NT2/D1 (cell line): ENCODE results near the gene CTSZ.
A peak's percentile ranks its signal among the peaks of the same experiment; 100 is the strongest.

Experiments used
- DNase-seq: peaks from one replicate; pipeline ENCODE4 v3.0.0-alpha.2; 2011; ENCODE audit warnings: low read depth, low spot score
- H3K27me3 ChIP-seq: 2 replicates; pipeline ENCODE4 v1.6.0; 2011; ENCODE audit warnings: mild to moderate bottlenecking; ENCODE audit not compliant: insufficient read length, insufficient read depth
- H3K36me3 ChIP-seq: 2 replicates; pipeline ENCODE4 v1.6.1; 2011; ENCODE audit warnings: mild to moderate bottlenecking, low read length, mixed read lengths; ENCODE audit not compliant: insufficient read depth, insufficient read length
- H3K4me1 ChIP-seq: 2 replicates; pipeline ENCODE4 v1.5.1; 2011; ENCODE audit not compliant: insufficient read depth, insufficient read length
- H3K4me3 ChIP-seq: 2 replicates; pipeline ENCODE4 v1.5.1; 2011; ENCODE audit warnings: low read depth; ENCODE audit not compliant: insufficient read length
- H3K9ac ChIP-seq: 2 replicates; pipeline ENCODE4 v1.6.0; 2011; ENCODE audit warnings: low read depth; ENCODE audit not compliant: insufficient read length
- H3K9me3 ChIP-seq: 2 replicates; pipeline ENCODE4 v1.5.1; 2011; ENCODE audit warnings: mild to moderate bottlenecking, low read length; ENCODE audit not compliant: insufficient read depth
- SUZ12 ChIP-seq: IDR thresholded peaks from 2 replicates; pipeline ENCODE4 v1.6.1; 2011; ENCODE audit not compliant: insufficient read length, insufficient read depth; ENCODE audit errors: extremely low read depth
- YY1 ChIP-seq: IDR thresholded peaks from 2 replicates; pipeline ENCODE4 v1.6.1; 2011; ENCODE audit not compliant: insufficient read length, insufficient read depth
- ZNF274 ChIP-seq: IDR thresholded peaks from 2 replicates; pipeline ENCODE4 v1.6.1; 2011; ENCODE audit warnings: mild to moderate bottlenecking, low read depth, low read length

The CTSZ gene

DNA sequence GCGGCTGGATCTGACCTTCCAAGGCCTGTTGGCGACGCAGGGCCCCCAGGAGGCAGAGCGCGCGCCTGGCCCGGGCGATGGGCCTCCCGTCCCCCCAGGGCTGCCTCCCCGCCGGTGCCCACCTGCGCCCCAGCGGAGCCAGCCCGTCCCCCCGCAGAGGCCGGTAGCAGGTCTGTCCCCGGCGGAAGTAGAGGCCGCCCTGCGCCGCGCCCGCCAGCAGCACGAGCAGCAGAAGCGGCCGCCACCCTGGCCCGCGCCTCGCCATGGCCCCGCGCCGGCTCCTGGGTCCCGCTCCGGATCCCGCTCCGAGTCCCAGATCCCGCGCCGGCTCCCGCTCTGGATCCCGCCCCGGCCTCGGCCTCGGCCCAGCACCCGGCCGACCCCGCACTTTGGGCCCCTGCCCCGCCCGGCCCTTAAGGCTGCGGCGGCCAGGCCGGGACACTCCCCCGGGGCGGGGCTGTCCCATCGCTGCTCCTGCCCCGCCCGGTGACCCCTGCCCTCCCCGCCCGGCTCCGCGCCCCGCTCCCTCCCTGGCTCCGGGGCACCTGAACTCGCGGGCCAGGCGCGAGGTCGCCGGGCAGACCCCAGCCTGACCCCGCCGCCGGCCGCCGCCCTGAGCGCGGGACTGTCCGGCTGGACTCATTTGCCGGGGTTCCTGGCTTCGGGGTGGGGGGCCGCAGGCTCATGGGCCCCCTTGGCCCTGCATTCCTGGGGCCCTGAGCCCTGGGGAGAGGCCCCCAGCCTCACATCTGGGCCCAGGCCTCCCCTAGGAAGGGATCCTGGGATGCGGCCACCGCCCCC, at the start of gene CTSZ:
CTSZ (minus strand) TSS at position 391 of the 801 bp plus-strand sequence; CDS start at position 265, 126 bp downstream.
- peak within 1 kb of the TSS; percentile 84 for H3K9ac ChIP-seq
- peak; percentile 6 for DNase-seq
- peaks cover 19% of the 10 kb centered on the region for H3K4me1 ChIP-seq
- peaks cover 35% of the 10 kb centered on the region for H3K27me3 ChIP-seq
- H3K36me3 ChIP-seq = peaks cover 16% of the 10 kb centered on the region
- H3K4me3 ChIP-seq = peak within 1 kb of the TSS; percentile 69
- H3K9me3 ChIP-seq = no peaks in the 10 kb centered on the region
- no peak for TF ChIP-seq SUZ12
- TF ChIP-seq ZNF274 = no peak
- TF ChIP-seq YY1 = no peak

DNA sequence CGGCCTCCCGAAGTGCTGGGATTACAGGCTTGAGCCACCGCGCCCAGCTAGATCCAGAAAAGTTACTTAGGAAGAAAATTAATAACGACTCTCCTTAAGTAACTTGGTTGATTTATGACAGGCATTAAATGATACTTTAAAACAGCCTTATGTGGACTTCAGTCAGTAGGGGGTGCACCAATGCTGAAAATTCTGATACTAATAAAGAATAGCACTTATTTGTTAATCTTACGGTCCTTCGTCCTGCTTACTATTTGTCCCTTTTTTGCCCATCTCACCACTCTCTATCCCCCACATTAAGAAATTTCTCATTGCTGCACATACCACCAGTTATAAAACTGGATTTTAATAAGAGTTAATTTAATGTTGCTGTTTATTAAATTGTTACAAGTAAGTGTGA, 48.2 kb upstream of the CTSZ start:
- no peak for DNase-seq
- H3K9ac ChIP-seq = no peak overlapping the region
- H3K4me3 ChIP-seq = no peak overlapping the region
- peaks cover 3% of the 10 kb centered on the region for H3K27me3 ChIP-seq
- H3K36me3 ChIP-seq = no peaks in the 10 kb centered on the region
- no peaks in the 10 kb centered on the region for H3K4me1 ChIP-seq
- no peak for TF ChIP-seq ZNF274
- no peak for TF ChIP-seq YY1
- TF ChIP-seq SUZ12 = no peak
- H3K9me3 ChIP-seq = peaks cover 5% of the 10 kb centered on the region; the same call in 1 of the 2 replicates

DNA sequence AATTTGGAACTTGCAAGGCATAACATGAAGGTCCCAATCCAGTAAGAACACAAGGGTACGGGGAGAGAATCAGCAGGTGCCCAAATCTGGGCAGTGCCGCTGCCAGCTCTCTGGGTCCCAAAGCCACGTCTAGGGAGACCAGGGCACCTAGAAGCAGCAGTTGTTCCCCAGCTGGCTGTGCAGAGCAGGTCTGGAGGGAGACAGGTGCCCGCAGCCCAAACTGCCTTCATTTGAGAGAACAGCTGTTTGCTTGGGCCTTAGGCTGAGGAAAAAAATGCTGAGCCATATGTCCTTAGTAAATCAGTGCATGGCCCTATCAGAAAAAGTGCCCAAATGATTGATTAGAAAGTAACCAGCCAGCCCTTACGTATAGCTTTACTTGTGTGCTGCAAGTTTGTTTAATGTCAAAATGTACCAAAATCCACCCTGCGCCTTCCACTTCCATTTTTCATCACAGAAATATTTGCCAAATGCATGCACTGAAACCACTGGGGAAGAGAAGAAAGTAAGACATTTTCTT, 44.7 kb upstream of the CTSZ start:
- Histone ChIP-seq H3K9ac (no peak overlapping the region), H3K9me3 (peaks cover 3% of the 10 kb centered on the region; the same call in 1 of the 2 replicates), H3K27me3 (peaks cover 9% of the 10 kb centered on the region), H3K4me1 (no peaks in the 10 kb centered on the region), H3K36me3 (no peaks in the 10 kb centered on the region), H3K4me3 (no peak overlapping the region)
- TF ChIP-seq SUZ12 (no peak), YY1 (no peak), ZNF274 (no peak)
- no peak for DNase-seq

DNA sequence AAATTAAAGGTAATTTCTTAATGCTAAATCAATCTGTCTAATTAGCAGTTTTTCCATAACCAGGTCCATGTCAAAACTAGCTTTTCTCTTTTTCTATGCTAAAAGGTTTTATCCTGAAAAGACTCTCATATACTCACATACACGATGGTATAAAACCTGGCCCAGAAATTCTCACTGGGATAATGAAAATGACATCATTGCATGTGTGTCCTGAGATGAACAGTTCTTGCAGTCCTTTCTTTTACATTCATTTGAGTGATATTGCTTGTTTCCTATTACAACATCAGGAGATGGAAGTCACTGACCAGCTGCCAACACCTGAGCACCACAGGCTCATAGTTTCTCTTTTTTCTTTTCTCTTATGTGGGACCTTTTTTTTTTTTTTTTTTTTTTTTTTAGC, 43.4 kb upstream of the CTSZ start:
- Histone ChIP-seq H3K4me3 (no peak overlapping the region), H3K9ac (no peak overlapping the region), H3K36me3 (no peaks in the 10 kb centered on the region), H3K9me3 (no peaks in the 10 kb centered on the region), H3K4me1 (no peaks in the 10 kb centered on the region), H3K27me3 (peaks cover 9% of the 10 kb centered on the region)
- DNase-seq = no peak
- TF ChIP-seq SUZ12 (no peak), YY1 (no peak), ZNF274 (no peak)

DNA sequence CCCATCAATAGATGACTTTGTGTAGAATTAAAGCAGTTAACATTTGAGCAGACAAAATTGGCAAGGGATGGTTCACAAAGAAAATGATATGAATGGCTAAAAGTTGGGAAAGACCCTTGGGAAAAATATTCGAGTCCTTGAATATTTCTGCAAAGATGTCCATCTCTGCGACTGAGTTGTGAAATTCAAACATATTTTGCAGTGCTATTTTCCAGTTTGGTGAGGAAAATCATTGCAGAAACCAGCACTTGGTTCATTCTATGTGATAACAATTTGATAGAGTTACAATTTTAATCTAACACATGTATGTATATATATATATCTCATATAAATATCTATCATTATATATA, 41.6 kb upstream of the CTSZ start:
- Histone ChIP-seq H3K9me3 (no peaks in the 10 kb centered on the region), H3K4me3 (no peak overlapping the region), H3K9ac (no peak overlapping the region), H3K4me1 (no peaks in the 10 kb centered on the region), H3K36me3 (no peaks in the 10 kb centered on the region), H3K27me3 (peaks cover 9% of the 10 kb centered on the region)
- no peak for DNase-seq
- TF ChIP-seq SUZ12 (no peak), ZNF274 (no peak), YY1 (no peak)

DNA sequence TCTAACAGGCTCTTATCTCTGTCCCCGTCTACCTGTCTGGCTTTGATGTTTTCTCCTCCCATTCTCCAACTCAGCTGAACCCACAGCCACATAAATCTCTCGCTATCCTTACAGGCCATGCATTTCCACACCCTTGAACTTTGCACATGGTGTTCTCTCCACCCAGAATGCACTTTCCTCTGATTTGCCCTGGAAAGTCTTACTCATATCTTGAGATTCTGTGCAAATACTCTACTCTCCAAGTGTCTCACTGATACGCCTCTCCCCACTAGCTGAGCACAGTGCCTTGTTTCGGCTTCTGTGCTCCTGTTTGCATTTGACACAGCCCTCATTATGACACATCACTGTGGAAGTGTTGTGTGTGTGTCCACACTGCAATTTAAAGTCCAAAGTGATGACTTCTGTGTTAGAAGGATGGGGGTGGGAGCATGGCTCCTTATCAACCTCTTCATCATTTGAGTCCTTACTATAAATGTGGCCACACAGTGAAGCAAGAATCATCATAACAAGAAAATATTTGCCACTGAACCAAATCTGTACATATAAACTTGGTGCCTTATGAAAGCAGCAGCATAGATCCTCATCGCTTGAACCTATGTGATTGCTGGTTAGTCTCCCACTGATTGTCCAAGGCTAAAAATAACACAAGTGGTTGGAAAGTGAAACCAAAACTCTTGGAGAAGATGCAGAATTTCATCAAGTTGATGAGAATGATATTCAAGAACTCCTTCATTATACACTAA, 41.1 kb upstream of the CTSZ start:
- Histone ChIP-seq H3K36me3 (no peaks in the 10 kb centered on the region), H3K9me3 (no peaks in the 10 kb centered on the region), H3K4me3 (no peak overlapping the region), H3K4me1 (peaks cover 4% of the 10 kb centered on the region), H3K9ac (no peak overlapping the region), H3K27me3 (peaks cover 9% of the 10 kb centered on the region)
- no peak for TF ChIP-seq SUZ12
- no peak for TF ChIP-seq ZNF274
- TF ChIP-seq YY1 = no peak
- no peak for DNase-seq

DNA sequence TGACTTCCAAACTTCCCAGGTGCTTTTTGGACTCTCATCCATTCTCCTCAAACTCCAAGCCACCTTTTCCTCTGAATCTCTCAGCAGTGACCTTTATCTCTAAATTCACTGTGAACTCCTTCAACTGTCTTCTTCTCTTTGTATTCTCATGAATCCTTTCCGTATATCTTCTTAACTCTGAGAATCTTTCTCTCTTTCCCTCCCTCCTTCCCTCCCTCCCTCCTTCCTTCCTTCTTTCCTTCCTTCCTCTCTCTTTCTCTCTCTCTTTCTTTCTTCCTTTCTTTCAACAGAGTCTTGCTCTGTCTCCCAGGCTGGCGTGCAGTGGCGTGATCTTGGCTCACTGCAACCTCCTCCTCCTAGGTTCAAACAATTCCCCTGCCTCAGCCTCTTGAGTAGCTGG, 39.8 kb upstream of the CTSZ start:
- peaks cover 4% of the 10 kb centered on the region for H3K4me1 ChIP-seq
- TF ChIP-seq ZNF274 = no peak
- TF ChIP-seq SUZ12 = no peak
- TF ChIP-seq YY1 = no peak
- DNase-seq = no peak
- peaks cover 8% of the 10 kb centered on the region for H3K27me3 ChIP-seq
- H3K4me3 ChIP-seq = no peak overlapping the region
- H3K9ac ChIP-seq = no peak overlapping the region
- H3K9me3 ChIP-seq = no peaks in the 10 kb centered on the region
- no peaks in the 10 kb centered on the region for H3K36me3 ChIP-seq
